T-cell (primary cell): ENCODE measurements around the gene GJB4. TPM values are rescaled to one million over a fixed set of nuclear protein-coding genes. Genes with fewer than 3 reads are reported as not detected.

Source experiments
- ATAC-seq, 4 experiments: fragments of 200-7000 bp in 3 of 4; fragments of 150-1000 bp in 1 of 4; cut with Tn5 transposase; replicated peaks in 1 of 4; 1 replicate in 3 of 4; 2 replicates in 1 of 4; pipeline ENCODE4 v1.10.0; 2021; ENCODE audit warnings: moderate library complexity in 3 of 4, mild to moderate bottlenecking in 2 of 4, moderate number of reproducible peaks in 1 of 4
- CTCF ChIA-PET, 2 donors: fragments of 300-600 bp; sonication (Branson Sonifier 250); formaldehyde crosslinking; loops; one replicate each; lab custom pipeline; 2022; ENCODE audit warnings: antibody characterized with exemption in 2 of 2; lab: Charles Lee
- POLR2A ChIA-PET, 2 donors: fragments of 300-600 bp; sonication (Branson Sonifier 250); formaldehyde crosslinking; loops; one replicate each; lab custom pipeline; 2022; ENCODE audit warnings: antibody characterized with exemption in 2 of 2; lab: Charles Lee
- DNase-seq, 35 experiments: peaks; one replicate each; pipeline versions ENCODE4 v3.0.0 to v3.0.0-alpha.2; 2013 to 2023
- H3K27ac ChIP-seq: one replicate; pipeline ENCODE4 v1.5.1; 2013; ENCODE audit warnings: low read length
- H3K27me3 ChIP-seq, 2 experiments: replicated peaks in 1 of 2; 1 replicate in 1 of 2; 2 replicates in 1 of 2; pipeline versions ENCODE4 v1.6.1 to v1.7.0; 2013; ENCODE audit warnings: low read length in 1 of 2, mixed read lengths in 1 of 2; ENCODE audit not compliant: control insufficient read depth in 2 of 2, insufficient read depth in 2 of 2; ENCODE audit errors: extremely low read depth in 1 of 2
- H3K36me3 ChIP-seq, 2 donors: 1 replicate in 1 of 2; 2 replicates in 1 of 2; pipeline versions ENCODE4 v1.6.1 to v1.7.0; 2013; ENCODE audit warnings: low read length in 1 of 2; ENCODE audit not compliant: control insufficient read depth in 2 of 2, insufficient read depth in 1 of 2; ENCODE audit errors: extremely low read depth in 1 of 2
- H3K4me1 ChIP-seq, 2 experiments: 1 replicate in 1 of 2; 2 replicates in 1 of 2; pipeline versions ENCODE4 v1.6.1 to v1.7.0; 2013; ENCODE audit warnings: low read length in 2 of 2, mixed read lengths in 1 of 2; ENCODE audit not compliant: insufficient read depth in 2 of 2, control insufficient read depth in 1 of 2; ENCODE audit errors: extremely low read depth in 1 of 2
- H3K4me3 ChIP-seq, 2 donors: 1 replicate in 1 of 2; 2 replicates in 1 of 2; pipeline versions ENCODE4 v1.5.1 to v1.7.0; 2013; ENCODE audit warnings: mild to moderate bottlenecking in 2 of 2, low read length in 1 of 2, moderate library complexity in 1 of 2; ENCODE audit not compliant: control insufficient read depth in 1 of 2; ENCODE audit errors: extremely low read depth in 1 of 2
- H3K9me3 ChIP-seq: 2 replicates; pipeline ENCODE4 v1.7.0; 2013
- H3K27ac Mint-ChIP-seq, 2 donors: one replicate each; pipeline ENCODE4 v1.8.0; 2020 to 2021; ENCODE audit warnings: mild to moderate bottlenecking in 2 of 2, mixed read lengths in 2 of 2
- H3K27me3 Mint-ChIP-seq, 2 donors: one replicate each; pipeline ENCODE4 v1.8.0; 2021 to 2022; ENCODE audit warnings: mixed read lengths in 2 of 2
- H3K36me3 Mint-ChIP-seq: one replicate; pipeline ENCODE4 v1.8.0; 2021; ENCODE audit warnings: mixed read lengths
- H3K4me1 Mint-ChIP-seq, 3 donors: one replicate each; pipeline ENCODE4 v1.8.0; 2020 to 2022; ENCODE audit warnings: mixed read lengths in 3 of 3, mild to moderate bottlenecking in 1 of 3
- H3K4me3 Mint-ChIP-seq, 3 donors: one replicate each; pipeline ENCODE4 v1.8.0; 2020 to 2022; ENCODE audit warnings: mild to moderate bottlenecking in 3 of 3, mixed read lengths in 3 of 3, moderate library complexity in 3 of 3
- H3K9me3 Mint-ChIP-seq, 3 donors: one replicate each; pipeline ENCODE4 v1.8.0; 2020 to 2022; ENCODE audit warnings: mixed read lengths in 3 of 3
- WGBS: methylation state at CpG from one replicate; pipeline ENCODE4 v1.1.5; 2013; ENCODE audit warnings: missing lambda C conversion rate; ENCODE audit not compliant: insufficient coverage; 5-methylcytosine and 5-hydroxymethylcytosine counted together
- total RNA-seq, 35 experiments: library from RNA in 6 of 35; stranded (reverse) in 6 of 35; fragments of 120-200 nt in 1 of 35; gene quantifications; one replicate each; pipeline versions ENCODE4 v1.2.1 to v1.2.4 and lab custom pipeline; 2013 to 2026

GJB4 gene
- total RNA-seq, 5 donors from 2014 or later (not counting 1 experiment from before 2014, with no cell fraction given), result not detected

DNA sequence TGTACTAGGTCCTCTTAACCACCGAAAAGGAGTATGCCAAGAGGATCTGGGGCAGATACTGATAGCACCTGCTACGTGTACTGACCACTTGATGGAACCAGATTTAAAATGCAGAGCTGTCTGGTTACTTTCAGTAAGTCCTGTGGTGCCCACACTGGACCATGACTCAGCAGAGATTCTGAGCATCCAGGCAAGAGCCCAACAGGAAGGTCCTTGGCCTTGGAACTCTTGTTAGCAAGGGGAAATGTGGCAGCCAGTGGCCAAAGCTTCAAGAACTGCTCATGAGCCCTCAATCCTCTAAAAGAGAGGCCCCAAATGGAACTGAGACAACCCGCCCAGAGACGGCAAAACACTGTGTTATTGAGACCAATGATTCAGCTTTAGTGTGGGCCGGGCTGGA, 8.9 kb upstream of the GJB4 start:
- CTCF ChIA-PET, result no interaction called here
- Histone ChIP-seq H3K27ac (no peak overlapping the region), H3K9me3 (no peaks in the 10 kb centered on the region), H3K27me3 (peaks cover 0 to 12% of the 10 kb centered on the region in 2 experiments), H3K4me1 (no peaks in the 10 kb centered on the region), H3K36me3 (no peaks in the 10 kb centered on the region), H3K4me3 (no peak overlapping the region)
- Mint-ChIP-seq H3K9me3 (no peaks in the 10 kb centered on the region), H3K36me3 (no peaks in the 10 kb centered on the region), H3K27ac (no peak overlapping the region), H3K4me3 (no peak overlapping the region), H3K4me1 (no peaks in the 10 kb centered on the region), H3K27me3 (peaks cover 4 to 16% of the 10 kb centered on the region in 2 donors)
- no peak for DNase-seq
- WGBS, result 76% methylated on average over 5 of the region's 5 CpGs
- POLR2A ChIA-PET, result no interaction called here
- no peak for ATAC-seq

DNA sequence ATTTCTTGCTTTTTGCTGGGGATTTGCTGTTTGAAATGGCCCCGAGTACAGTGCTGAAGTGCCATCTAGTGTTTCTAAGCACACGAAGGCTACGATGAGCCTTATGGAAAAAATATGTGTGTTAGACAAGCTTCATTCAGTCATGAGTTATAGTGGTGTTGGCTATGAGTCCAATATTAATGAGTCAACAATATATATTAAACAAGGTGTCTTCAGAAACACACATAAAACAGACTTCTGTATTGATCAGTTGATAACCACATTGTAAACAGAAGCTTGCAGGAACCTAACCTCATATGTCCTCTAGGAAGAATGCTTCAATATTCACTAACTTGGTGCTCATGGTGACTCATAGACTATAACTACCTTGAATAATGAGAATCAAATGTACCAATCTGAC, 6.4 kb upstream of the GJB4 start:
- Histone ChIP-seq H3K27me3 (peaks cover 0 to 6% of the 10 kb centered on the region in 2 experiments), H3K4me3 (no peak overlapping the region), H3K36me3 (no peaks in the 10 kb centered on the region), H3K9me3 (no peaks in the 10 kb centered on the region), H3K4me1 (no peaks in the 10 kb centered on the region), H3K27ac (no peak overlapping the region)
- ATAC-seq (no peak), DNase-seq (no peak)
- WGBS, result no CpG with 5 or more reads among the region's 3 CpGs
- Mint-ChIP-seq H3K4me3 (no peak overlapping the region), H3K9me3 (no peaks in the 10 kb centered on the region), H3K27ac (no peak overlapping the region), H3K27me3 (peaks cover 3 to 11% of the 10 kb centered on the region in 2 donors), H3K36me3 (no peaks in the 10 kb centered on the region), H3K4me1 (no peaks in the 10 kb centered on the region)
- POLR2A ChIA-PET, result no interaction called here
- CTCF ChIA-PET, result no interaction called here

DNA sequence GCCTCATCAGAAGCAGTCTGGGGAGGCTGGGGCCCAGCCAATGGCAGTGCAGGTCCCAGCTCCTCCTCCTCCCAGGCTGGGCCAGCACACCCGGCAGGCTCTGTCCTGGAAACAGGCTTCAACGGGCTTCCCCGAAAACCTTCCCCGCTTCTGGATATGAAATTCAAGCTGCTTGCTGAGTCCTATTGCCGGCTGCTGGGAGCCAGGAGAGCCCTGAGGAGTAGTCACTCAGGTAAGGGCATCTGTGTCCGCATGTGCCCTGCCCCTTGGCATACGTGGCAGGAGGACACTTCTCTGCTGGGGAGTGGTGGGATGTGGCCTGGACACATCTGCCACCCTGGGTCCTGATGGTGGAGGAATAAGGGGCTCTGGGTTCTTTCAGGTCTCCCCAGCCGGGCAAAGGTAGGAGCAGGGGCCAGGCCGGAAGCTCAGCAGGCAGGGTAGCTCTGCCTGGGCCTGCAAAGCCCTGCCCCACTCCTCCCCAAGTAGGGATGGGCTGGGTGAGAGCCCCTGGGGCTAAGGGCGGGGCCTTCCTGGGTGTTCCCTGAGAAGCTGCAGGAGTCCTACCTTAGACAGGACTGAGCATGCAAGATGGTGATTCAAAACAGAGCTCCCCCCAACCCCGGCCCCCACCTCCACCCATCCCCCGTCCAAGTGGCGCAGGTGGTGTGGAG, 4.4 kb upstream of the GJB4 start, which contains the start of gene GJB5:
Gene GJB5 (plus strand): TSS at position 84 of the 674 bp plus-strand sequence. CDS start 2,284 bp downstream, outside the sequence.
- Histone ChIP-seq H3K4me3 (no peak within 1 kb of the TSS), H3K9me3 (no peaks in the 10 kb centered on the region), H3K36me3 (no peaks in the 10 kb centered on the region), H3K27me3 (peaks cover 0 to 18% of the 10 kb centered on the region in 2 experiments), H3K27ac (no peak within 1 kb of the TSS), H3K4me1 (no peaks in the 10 kb centered on the region)
- Mint-ChIP-seq H3K9me3 (no peaks in the 10 kb centered on the region), H3K4me3 (no peak within 1 kb of the TSS), H3K4me1 (no peaks in the 10 kb centered on the region), H3K27me3 (peaks cover 0 to 4% of the 10 kb centered on the region in 2 donors), H3K27ac (no peak within 1 kb of the TSS), H3K36me3 (no peaks in the 10 kb centered on the region)
- POLR2A ChIA-PET, result no interaction called here
- WGBS, result 89% methylated on average over 6 of the region's 13 CpGs
- DNase-seq (no peak), ATAC-seq (no peak)
- CTCF ChIA-PET, result no interaction called here

DNA sequence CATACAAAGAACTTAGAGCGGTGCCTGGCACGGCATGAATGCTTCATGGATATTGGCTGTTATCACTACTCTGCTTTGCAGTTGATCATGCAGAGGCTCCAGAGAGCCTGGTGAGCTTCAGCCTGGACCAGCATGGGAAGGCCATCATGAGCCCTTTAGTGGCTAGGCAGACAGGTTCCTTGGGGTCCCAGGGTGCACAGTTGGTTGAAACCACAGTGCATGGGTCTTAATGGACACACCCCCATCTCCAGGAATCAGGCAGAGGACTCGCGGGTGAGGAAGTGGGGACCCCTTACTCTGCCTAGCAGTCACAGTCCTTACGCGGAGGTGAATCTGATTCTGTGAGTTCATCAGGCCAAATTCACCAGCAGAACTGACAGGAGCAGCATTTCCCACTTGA, 3.6 kb upstream of the GJB4 start:
- H3K27me3 ChIP-seq, result peaks cover 0 to 25% of the 10 kb centered on the region in 2 experiments
- H3K36me3 Mint-ChIP-seq, result no peaks in the 10 kb centered on the region
- no peaks in the 10 kb centered on the region for H3K4me1 Mint-ChIP-seq
- POLR2A ChIA-PET, result no interaction called here
- ATAC-seq, result no peak
- H3K4me1 ChIP-seq, result no peaks in the 10 kb centered on the region
- H3K9me3 ChIP-seq, result no peaks in the 10 kb centered on the region
- H3K36me3 ChIP-seq, result no peaks in the 10 kb centered on the region
- no peak for DNase-seq
- H3K4me3 Mint-ChIP-seq, result no peak overlapping the region
- no peak overlapping the region for H3K27ac Mint-ChIP-seq
- CTCF ChIA-PET, result no interaction called here
- peaks cover 0 to 4% of the 10 kb centered on the region in 2 donors for H3K27me3 Mint-ChIP-seq
- H3K4me3 ChIP-seq, result no peak overlapping the region
- H3K9me3 Mint-ChIP-seq, result no peaks in the 10 kb centered on the region
- 88% methylated on average over 6 of the region's 6 CpGs for WGBS
- H3K27ac ChIP-seq, result no peak overlapping the region

DNA sequence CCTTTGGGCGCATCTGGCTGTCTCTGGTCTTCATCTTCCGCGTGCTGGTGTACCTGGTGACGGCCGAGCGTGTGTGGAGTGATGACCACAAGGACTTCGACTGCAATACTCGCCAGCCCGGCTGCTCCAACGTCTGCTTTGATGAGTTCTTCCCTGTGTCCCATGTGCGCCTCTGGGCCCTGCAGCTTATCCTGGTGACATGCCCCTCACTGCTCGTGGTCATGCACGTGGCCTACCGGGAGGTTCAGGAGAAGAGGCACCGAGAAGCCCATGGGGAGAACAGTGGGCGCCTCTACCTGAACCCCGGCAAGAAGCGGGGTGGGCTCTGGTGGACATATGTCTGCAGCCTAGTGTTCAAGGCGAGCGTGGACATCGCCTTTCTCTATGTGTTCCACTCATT, 2.2 kb upstream of the GJB4 start:
- H3K4me1 Mint-ChIP-seq, result no peaks in the 10 kb centered on the region

DNA sequence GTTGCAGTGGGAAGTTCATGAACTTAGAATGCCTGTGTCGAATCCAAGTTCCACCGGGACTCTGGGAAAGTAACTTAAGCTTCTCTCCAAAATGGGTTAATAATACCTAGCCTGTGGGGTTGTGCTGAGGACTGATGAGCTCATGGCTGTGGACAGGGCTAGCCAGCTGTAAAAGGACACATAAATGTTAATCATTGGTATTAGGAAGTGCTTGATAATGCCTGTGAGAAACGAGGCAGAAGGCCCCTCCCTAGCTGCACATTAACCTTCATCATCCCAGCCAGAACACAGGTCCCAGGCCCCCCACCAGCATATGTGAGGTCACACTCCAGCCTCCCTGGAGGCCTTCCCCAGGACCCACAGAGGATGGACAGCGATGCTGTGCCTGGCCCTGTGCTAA, 789 bp upstream of the GJB4 start:
- H3K9me3 ChIP-seq, result no peaks in the 10 kb centered on the region
- Mint-ChIP-seq H3K9me3 (no peaks in the 10 kb centered on the region), H3K27ac (no peak overlapping the region), H3K4me1 (no peaks in the 10 kb centered on the region), H3K4me3 (no peak overlapping the region), H3K36me3 (no peaks in the 10 kb centered on the region), H3K27me3 (peaks cover 12 to 19% of the 10 kb centered on the region in 2 donors)
- no peak overlapping the region for H3K27ac ChIP-seq
- ATAC-seq, result no peak
- ChIA-PET CTCF (no interaction called here), POLR2A (no interaction called here)
- peaks cover 0 to 48% of the 10 kb centered on the region in 2 experiments for H3K27me3 ChIP-seq
- H3K36me3 ChIP-seq, result no peaks in the 10 kb centered on the region
- no peaks in the 10 kb centered on the region for H3K4me1 ChIP-seq
- WGBS, result 87% methylated on average over 3 of the region's 4 CpGs
- DNase-seq, result no peak
- H3K4me3 ChIP-seq, result no peak overlapping the region

More for the DNA sequence above, 2.2 kb upstream of the GJB4 start:
- Histone ChIP-seq H3K4me3 (no peak overlapping the region), H3K27me3 (peaks cover 0 to 38% of the 10 kb centered on the region in 2 experiments), H3K36me3 (no peaks in the 10 kb centered on the region), H3K9me3 (no peaks in the 10 kb centered on the region), H3K27ac (no peak overlapping the region), H3K4me1 (no peaks in the 10 kb centered on the region)
- Mint-ChIP-seq H3K9me3 (no peaks in the 10 kb centered on the region), H3K36me3 (no peaks in the 10 kb centered on the region), H3K27me3 (peaks cover 4 to 11% of the 10 kb centered on the region in 2 donors), H3K27ac (no peak overlapping the region), H3K4me3 (no peak overlapping the region)
- CTCF ChIA-PET, result no interaction called here
- POLR2A ChIA-PET, result no interaction called here
- ATAC-seq (no peak), DNase-seq (no peak)
- 90% methylated on average over 20 of the region's 21 CpGs for WGBS
